ENCODE results near the gene TOP2B. TPM values are rescaled to one million over a fixed set of nuclear protein-coding genes. Genes with fewer than 3 reads are reported as not detected.
A peak's percentile ranks its signal among the peaks of the same experiment; 100 is the strongest.

The TOP2B gene
- total RNA-seq, 1 donor from 2014 or later = 83.4 TPM

GRCh38 chr3:25566358-25566920 is 98.3 kb downstream of the TOP2B start:
- no peak overlapping the region for H3K27ac ChIP-seq
- no peak for ATAC-seq
- no peaks in the 10 kb centered on the region for H3K9me3 ChIP-seq
- TF ChIP-seq CTCF (IDR thresholded peaks at IDR 0.05) = no peak
- H3K27me3 ChIP-seq = no peaks in the 10 kb centered on the region
- H3K4me3 ChIP-seq = no peak overlapping the region
- intact Hi-C loops (cut with DNase I) = no loop called here
- DNase-seq = no peak
- H3K4me1 ChIP-seq = no peaks in the 10 kb centered on the region
- H3K36me3 ChIP-seq = no peaks in the 10 kb centered on the region

- intact Hi-C loops (cut with DNase I) = no loop called here
- no peak for DNase-seq
- Histone ChIP-seq H3K36me3 (no peaks in the 10 kb centered on the region), H3K27ac (no peak overlapping the region), H3K9me3 (no peaks in the 10 kb centered on the region), H3K27me3 (no peaks in the 10 kb centered on the region), H3K4me3 (no peak overlapping the region), H3K4me1 (no peaks in the 10 kb centered on the region)
- TF ChIP-seq CTCF (IDR thresholded peaks at IDR 0.05) = no peak
- ATAC-seq = no peak
Measured at GRCh38 chr3:25565807-25566206, 98.9 kb downstream of the TOP2B start.

- Histone ChIP-seq H3K27ac (no peak overlapping the region), H3K36me3 (no peaks in the 10 kb centered on the region), H3K9me3 (no peaks in the 10 kb centered on the region), H3K4me1 (no peaks in the 10 kb centered on the region), H3K4me3 (no peak overlapping the region), H3K27me3 (no peaks in the 10 kb centered on the region)
- DNase-seq (no peak), ATAC-seq (no peak)
- no peak for TF ChIP-seq CTCF (IDR thresholded peaks at IDR 0.05)
- intact Hi-C loops (cut with DNase I) = no loop called here
Measured at GRCh38 chr3:25564075-25564474, 100.6 kb downstream of the TOP2B start.

- no peaks in the 10 kb centered on the region for H3K4me1 ChIP-seq
- no peak overlapping the region for H3K4me3 ChIP-seq
- H3K36me3 ChIP-seq = no peaks in the 10 kb centered on the region
- DNase-seq (no peak), ATAC-seq (no peak)
- intact Hi-C loops (cut with DNase I) = no loop called here
- no peak for TF ChIP-seq CTCF (IDR thresholded peaks at IDR 0.05)
- H3K9me3 ChIP-seq = no peaks in the 10 kb centered on the region
- no peak overlapping the region for H3K27ac ChIP-seq
- no peaks in the 10 kb centered on the region for H3K27me3 ChIP-seq
Measured at GRCh38 chr3:25563601-25564000, 101.1 kb downstream of the TOP2B start.

GRCh38 chr3:25558796-25559195 is 105.9 kb downstream of the TOP2B start:
- Histone ChIP-seq H3K4me3 (no peak overlapping the region), H3K4me1 (peaks cover 26% of the 10 kb centered on the region), H3K27ac (no peak overlapping the region), H3K9me3 (no peaks in the 10 kb centered on the region), H3K36me3 (no peaks in the 10 kb centered on the region), H3K27me3 (no peaks in the 10 kb centered on the region)
- TF ChIP-seq CTCF (IDR thresholded peaks at IDR 0.05) = no peak
- intact Hi-C loops (cut with DNase I) = no loop called here
- no peak for DNase-seq
- ATAC-seq = no peak

GRCh38 chr3:25558121-25558520 is 106.6 kb downstream of the TOP2B start:
- peaks cover 26% of the 10 kb centered on the region for H3K4me1 ChIP-seq
- no peaks in the 10 kb centered on the region for H3K36me3 ChIP-seq
- no peaks in the 10 kb centered on the region for H3K9me3 ChIP-seq
- no peak overlapping the region for H3K27ac ChIP-seq
- TF ChIP-seq CTCF (IDR thresholded peaks at IDR 0.05) = no peak
- H3K27me3 ChIP-seq = no peaks in the 10 kb centered on the region
- DNase-seq (no peak), ATAC-seq (peak; percentile 38)
- no peak overlapping the region for H3K4me3 ChIP-seq
- intact Hi-C loops (cut with DNase I) = no loop called here

All from upper lobe of right lung (tissue), 1 donor.